ENCODE results near the gene STRIT1. TPM values are rescaled to one million over a fixed set of nuclear protein-coding genes. Genes with fewer than 3 reads are reported as not detected.

Gene STRIT1
- total and polyA plus RNA-seq, 9 of the 15 experiments (the other 6 are each of a cell fraction or from before 2014, with no cell fraction given), result not detected

DNA sequence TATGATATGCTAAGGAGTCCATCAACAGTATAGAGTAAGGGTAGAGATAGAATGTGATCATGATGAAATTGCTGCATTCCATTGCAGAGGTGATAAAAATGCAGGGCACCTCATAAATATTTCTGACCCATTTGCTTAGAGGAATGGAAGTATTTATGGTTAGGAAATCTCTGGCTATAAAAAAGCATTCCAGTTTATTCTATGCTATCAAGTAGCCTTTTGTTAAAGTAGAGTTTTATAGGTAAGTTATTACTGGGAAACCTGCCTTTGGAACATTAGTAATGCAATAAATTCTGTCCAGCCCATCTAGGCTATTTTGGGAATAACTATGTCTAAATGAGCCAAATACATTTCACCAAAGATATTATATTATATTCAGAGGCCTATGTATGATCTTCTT lies 19.8 kb upstream of the STRIT1 start (continued):
- no peak for TF ChIP-seq ZNF518B (CRISPR knock-in tag; IDR thresholded peaks at IDR 0.05)

DNA sequence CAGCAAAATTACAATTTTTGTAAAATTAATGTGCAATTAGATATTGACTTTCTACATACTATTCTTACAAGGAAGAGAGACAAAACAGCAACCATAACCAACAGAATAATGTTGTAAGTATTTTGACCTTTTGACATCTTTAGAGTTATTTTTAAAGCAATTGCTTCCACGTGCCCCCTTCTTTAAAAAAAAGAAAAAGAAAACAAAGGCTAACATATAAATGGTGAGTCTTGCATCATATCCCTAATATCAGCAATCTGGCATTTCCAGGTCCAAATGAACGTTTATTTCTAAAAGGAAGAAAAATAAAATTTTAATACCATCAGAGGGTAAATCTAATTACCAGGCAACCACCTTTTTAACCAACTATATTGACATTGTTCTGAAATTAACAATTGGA lies 19.3 kb upstream of the STRIT1 start:
- H2AFZ ChIP-seq (ENCODE audit: low read depth, low read length), result no peak overlapping the region
- H3K9ac ChIP-seq (ENCODE audit: insufficient read depth in 1 of 2, low read depth in 2 of 2, low read length in 2 of 2), result no peak overlapping the region
- H3K79me2 ChIP-seq (ENCODE audit: control insufficient read depth, insufficient read depth, low read length), result no peaks in the 10 kb centered on the region
- no peaks in the 10 kb centered on the region; the same call in 1 of the 2 replicates for H3K9me3 ChIP-seq (replicated peaks; ENCODE audit: control insufficient read depth, insufficient read depth, low read depth, low read length)
- no peak overlapping the region for H3K4me3 ChIP-seq
- no peaks in the 10 kb centered on the region for H3K27me3 ChIP-seq (ENCODE audit: control insufficient read depth in 2 of 2, insufficient read depth in 2 of 2, low read length in 2 of 2)
- H3K9me1 ChIP-seq (ENCODE audit: control insufficient read depth, insufficient read depth, low read length), result no peaks in the 10 kb centered on the region
- FAIRE-seq, result no peak
- DNase-seq (ENCODE audit: extremely low read depth in 1 of 4, low spot score in 3 of 4), result no peak
- no peaks in the 10 kb centered on the region for H4K20me1 ChIP-seq (replicated peaks; ENCODE audit: control insufficient read depth, insufficient read depth, low read length)
- in situ Hi-C loops (cut with MboI), result loop anchor here (10.0 kb wide), 1 partner anchor 548 kb away; no protein-coding TSS in a partner anchor
- CTCF ChIA-PET (ENCODE audit: low intra/inter-chr PET ratio), result no interaction called here
- 39% methylated on average over 2 of the region's 2 CpGs for WGBS (ENCODE audit: insufficient coverage, low coverage, missing lambda C conversion rate)
- H3K4me2 ChIP-seq (ENCODE audit: insufficient read depth, low read length), result no peak overlapping the region
- no peaks in the 10 kb centered on the region for H3K4me1 ChIP-seq (replicated peaks in 1 of 2; ENCODE audit: control insufficient read depth in 2 of 2, insufficient read depth in 2 of 2, low read length in 2 of 2)
- POLR2A ChIA-PET, result no interaction called here
- no peak for TF ChIP-seq KLF6 (CRISPR knock-in tag; IDR thresholded peaks at IDR 0.05; ENCODE audit: borderline replicate concordance)
- TF ChIP-seq ZNF184 (CRISPR knock-in tag; IDR thresholded peaks at IDR 0.05), result no peak
- TF ChIP-seq MCM7 (IDR thresholded peaks at IDR 0.05), result no peak
- TF ChIP-seq TCF3 (CRISPR knock-in tag; IDR thresholded peaks at IDR 0.05), result no peak
- TF ChIP-seq CEBPB (tag; IDR thresholded peaks at IDR 0.05), result peak; percentile 23; the same call in 1 of the 2 replicates
- TF ChIP-seq ZSCAN29 (IDR thresholded peaks at IDR 0.05), result no peak
- no peak for TF ChIP-seq DPF2 (IDR thresholded peaks at IDR 0.05)
- BruUV-seq (replicated peaks), result no TSS peak
- intact Hi-C loops (cut with micrococcal nuclease), result loop anchor here (10.0 kb wide), 1 partner anchor 58 kb away; no protein-coding TSS in a partner anchor
- H3K36me3 ChIP-seq (ENCODE audit: control insufficient read depth, insufficient read depth, low read length), result no peaks in the 10 kb centered on the region
- ATAC-seq, result no peak
- H3K27ac ChIP-seq (ENCODE audit: extremely low read depth, low read depth, low read length), result no peak overlapping the region
